IMR-90 (cell line): ENCODE data around the gene CALML4. TPM values are rescaled to one million over a fixed set of nuclear protein-coding genes. Genes with fewer than 3 reads are reported as not detected.

Source experiments
- ATAC-seq: fragments of 200-7000 bp; cut with Tn5 transposase; 2 replicates; pipeline ENCODE4 v1.9.1; 2020; ENCODE audit warnings: low read depth, mild to moderate bottlenecking, moderate library complexity
- BruUV-seq: library from RNA; stranded (reverse); fragments of 400-500 nt; replicated peaks from 2 replicates; lab custom pipeline; 2021; lab: Mats Ljungman, UMichigan
- CTCF ChIA-PET: fragments of 300-600 bp; formaldehyde crosslinking; extraction: SDS; loops from one replicate; lab custom pipeline; 2021; ENCODE audit warnings: antibody characterized with exemption; lab: Yijun Ruan, JAX
- POLR2A ChIA-PET: fragments of 300-600 bp; sonication (Branson Sonifier 250); formaldehyde crosslinking; loops from one replicate; lab custom pipeline; 2022; ENCODE audit warnings: antibody characterized with exemption; ENCODE audit not compliant: unreplicated experiment; lab: Charles Lee
- DNase-seq: peaks from one replicate; pipeline ENCODE4 v3.0.0; 2013
- H2AFZ ChIP-seq: replicated peaks from 2 replicates; pipeline ENCODE3; 2013; ENCODE audit warnings: low read length, mild to moderate bottlenecking; ENCODE audit not compliant: poor library complexity
- H2AK5ac ChIP-seq: 2 replicates; pipeline ENCODE4 v1.6.1; 2013; ENCODE audit warnings: low read depth, low read length, inconsistent platforms
- H2AK9ac ChIP-seq: replicated peaks from 2 replicates; pipeline ENCODE3; 2013; ENCODE audit warnings: mild to moderate bottlenecking, low read depth, low read length, moderate library complexity; ENCODE audit not compliant: poor library complexity
- H2BK120ac ChIP-seq: 2 replicates; pipeline ENCODE4 v1.6.1; 2013; ENCODE audit warnings: low read depth, low read length, inconsistent platforms
- H2BK15ac ChIP-seq: 3 replicates; pipeline ENCODE4 v1.6.1; 2013; ENCODE audit warnings: low read depth, low read length, inconsistent platforms
- H2BK20ac ChIP-seq: 2 replicates; pipeline ENCODE4 v1.6.1; 2013; ENCODE audit warnings: low read depth, mild to moderate bottlenecking, inconsistent platforms, low read length, moderate library complexity
- H2BK5ac ChIP-seq: 2 replicates; pipeline ENCODE4 v1.6.1; 2013; ENCODE audit warnings: mild to moderate bottlenecking, low read depth, low read length, inconsistent platforms; ENCODE audit not compliant: poor library complexity, severe bottlenecking
- H3K14ac ChIP-seq: replicated peaks from 2 replicates; pipeline ENCODE4 v1.6.1; 2013; ENCODE audit warnings: low read depth, low read length, inconsistent platforms
- H3K18ac ChIP-seq: 2 replicates; pipeline ENCODE4 v1.6.1; 2013; ENCODE audit warnings: low read depth, low read length, control low read depth
- H3K23ac ChIP-seq: 2 replicates; pipeline ENCODE4 v1.6.1; 2013; ENCODE audit warnings: low read depth, low read length, inconsistent platforms
- H3K27ac ChIP-seq: 2 replicates; pipeline ENCODE4 v1.5.1; 2013; ENCODE audit warnings: mild to moderate bottlenecking, control low read depth, low read length; ENCODE audit not compliant: insufficient read depth
- H3K27me3 ChIP-seq: 2 replicates; pipeline ENCODE4 v1.6.1; 2013; ENCODE audit warnings: low read length; ENCODE audit not compliant: control insufficient read depth, insufficient read depth
- H3K36me3 ChIP-seq: 2 replicates; pipeline ENCODE4 v1.6.1; 2013; ENCODE audit warnings: low read length, mixed read lengths; ENCODE audit not compliant: control insufficient read depth, insufficient read depth
- H3K4ac ChIP-seq: 2 replicates; pipeline ENCODE4 v1.6.1; 2013; ENCODE audit warnings: low read depth, low read length, inconsistent platforms
- H3K4me1 ChIP-seq: 2 replicates; pipeline ENCODE4 v1.6.1; 2013; ENCODE audit warnings: low read length, mixed read lengths; ENCODE audit not compliant: control insufficient read depth, insufficient read depth
- H3K4me2 ChIP-seq: 2 replicates; pipeline ENCODE4 v1.6.1; 2013; ENCODE audit warnings: low read depth, mild to moderate bottlenecking, control low read depth, low read length, moderate library complexity
- H3K4me3 ChIP-seq: 2 replicates; pipeline ENCODE4 v1.5.1; 2013; ENCODE audit warnings: low read depth, mild to moderate bottlenecking, control low read depth, low read length, moderate library complexity; ENCODE audit not compliant: insufficient read depth
- H3K56ac ChIP-seq: 2 replicates; pipeline ENCODE4 v1.6.1; 2013; ENCODE audit warnings: low read length, inconsistent platforms; ENCODE audit not compliant: insufficient read depth; ENCODE audit errors: extremely low read depth
- H3K79me1 ChIP-seq, 2 experiments: 2 replicates each; pipeline ENCODE4 v1.6.1; 2013; ENCODE audit warnings: low read length in 2 of 2, inconsistent platforms in 1 of 2, low read depth in 1 of 2
- H3K9ac ChIP-seq: 2 replicates; pipeline ENCODE4 v1.6.1; 2013; ENCODE audit warnings: low read depth, low read length, control low read depth
- H3K9me1 ChIP-seq: 2 replicates; pipeline ENCODE4 v1.6.1; 2013; ENCODE audit warnings: low read length, inconsistent platforms; ENCODE audit not compliant: insufficient read depth
- H3K9me3 ChIP-seq: 2 replicates; pipeline ENCODE4 v1.6.1; 2013; ENCODE audit warnings: low read length; ENCODE audit not compliant: control insufficient read depth, insufficient read depth
- H4K20me1 ChIP-seq: 2 replicates; pipeline ENCODE4 v1.6.1; 2013; ENCODE audit warnings: low read length, inconsistent platforms; ENCODE audit not compliant: insufficient read depth
- H4K5ac ChIP-seq: 2 replicates; pipeline ENCODE4 v1.6.1; 2013; ENCODE audit warnings: mild to moderate bottlenecking, low read depth, low read length, control low read depth
- H4K8ac ChIP-seq, 2 experiments: 2 replicates each; pipeline ENCODE4 v1.6.1; 2013; ENCODE audit warnings: low read depth in 2 of 2, low read length in 2 of 2, control low read depth in 1 of 2, inconsistent platforms in 1 of 2
- H4K91ac ChIP-seq: 2 replicates; pipeline ENCODE4 v1.6.1; 2013; ENCODE audit warnings: low read depth, low read length, inconsistent platforms; ENCODE audit not compliant: insufficient read depth
- BHLHE40 ChIP-seq: fragments of 150-350 bp; IDR thresholded peaks from 2 replicates; pipeline ENCODE4 v1.6.1; 2016; ENCODE audit warnings: mild to moderate bottlenecking, low read depth, low read length
- CEBPB ChIP-seq: IDR thresholded peaks from 2 replicates; pipeline ENCODE4 v1.6.1; 2012; ENCODE audit warnings: low read depth, low read length, improper control_type of control experiment
- CHD1 ChIP-seq: IDR thresholded peaks from 2 replicates; pipeline ENCODE4 v1.6.1; 2012; ENCODE audit warnings: low read depth, low read length, improper control_type of control experiment
- ELK1 ChIP-seq: fragments of 150-350 bp; IDR thresholded peaks from 2 replicates; pipeline ENCODE4 v1.6.1; 2016; ENCODE audit warnings: low read depth, mild to moderate bottlenecking, low read length, moderate library complexity, borderline replicate concordance
- FOS ChIP-seq: fragments of 150-350 bp; IDR thresholded peaks from 2 replicates; pipeline ENCODE4 v1.6.1; 2016; ENCODE audit warnings: low read depth, low read length
- MAFK ChIP-seq: IDR thresholded peaks from 2 replicates; pipeline ENCODE4 v1.6.1; 2012; ENCODE audit warnings: low read depth, low read length, improper control_type of control experiment
- MAZ ChIP-seq: IDR thresholded peaks from 2 replicates; pipeline ENCODE4 v1.6.1; 2012; ENCODE audit warnings: low read depth, mild to moderate bottlenecking, low read length, improper control_type of control experiment, moderate library complexity, borderline replicate concordance
- MXI1 ChIP-seq: IDR thresholded peaks from 2 replicates; pipeline ENCODE4 v1.6.1; 2012; ENCODE audit warnings: low read depth, mild to moderate bottlenecking, low read length, moderate library complexity, borderline replicate concordance
- NFE2L2 ChIP-seq: fragments of 150-350 bp; IDR thresholded peaks from 2 replicates; pipeline ENCODE4 v1.6.1; 2016; ENCODE audit warnings: low read depth, mild to moderate bottlenecking, low read length
- POLR2A ChIP-seq: IDR thresholded peaks from 2 replicates; pipeline ENCODE4 v1.6.1; 2012; ENCODE audit warnings: mild to moderate bottlenecking, low read depth, low read length
- RAD21 ChIP-seq: IDR thresholded peaks from 2 replicates; pipeline ENCODE4 v1.6.1; 2012; ENCODE audit warnings: low read length, improper control_type of control experiment
- RCOR1 ChIP-seq: IDR thresholded peaks from 2 replicates; pipeline ENCODE4 v1.6.1; 2012; ENCODE audit warnings: mild to moderate bottlenecking, low read length, improper control_type of control experiment; ENCODE audit not compliant: insufficient replicate concordance
- RFX5 ChIP-seq: IDR thresholded peaks from 2 replicates; pipeline ENCODE4 v1.8.0; 2012; ENCODE audit warnings: low read depth, mild to moderate bottlenecking, low read length, moderate library complexity
- SMC3 ChIP-seq: fragments of 150-350 bp; IDR thresholded peaks from 2 replicates; pipeline ENCODE4 v1.6.1; 2016; ENCODE audit warnings: low read depth, mild to moderate bottlenecking, antibody characterized with exemption, low read length, moderate library complexity
- WGBS, 2 experiments: methylation state at CpG; one replicate each; pipeline versions ENCODE4 v1.1.5 to v1.1.7; 2013; ENCODE audit warnings: missing lambda C conversion rate in 2 of 2; ENCODE audit not compliant: insufficient read length in 1 of 2; ENCODE audit errors: extremely low coverage in 2 of 2; 5-methylcytosine and 5-hydroxymethylcytosine counted together
- dilution Hi-C: fragments of 300-500 bp; cut with HindIII; formaldehyde crosslinking; loops from one replicate; pipeline ENCODE4 v1.14.3; 2018; ENCODE audit warnings: low sequenced_read_pairs; ENCODE audit not compliant: unreplicated experiment
- in situ Hi-C: fragments of 300-500 bp; cut with MboI; formaldehyde crosslinking; loops from 3 replicates; pipeline ENCODE4 v1.14.3; 2019; ENCODE audit warnings: low sequenced_read_pairs, inconsistent platforms, mixed read lengths
- intact Hi-C: fragments of 100-400 bp; cut with micrococcal nuclease; formaldehyde crosslinking; loops from 2 replicates; pipeline ENCODE4 v1.10.0; 2022
- polyA plus RNA-seq, 3 experiments: library from polyadenylated mRNA; depleted of rRNA; stranded (reverse); fragments of >200 nt; gene quantifications; 2 replicates each; pipeline ENCODE4 v1.2.3, GENCODE V29; 2012; ENCODE audit warnings: low replicate concordance in 1 of 3
- total RNA-seq: library from RNA; depleted of rRNA; stranded (reverse); fragments of >200 nt; gene quantifications from 2 replicates; pipeline ENCODE4 v1.2.3, GENCODE V29; 2012
- TF ChIP-seq, protein P1 (sequence below): fragments of 150-350 bp; IDR thresholded peaks from 2 replicates; pipeline ENCODE4 v1.6.1; 2017; ENCODE audit warnings: mild to moderate bottlenecking, antibody characterized with exemption, low read length, low read depth
- TF ChIP-seq, protein P2 (sequence below): conservative IDR thresholded peaks from 2 replicates; pipeline ENCODE4 v1.5.1; 2012; ENCODE audit warnings: mild to moderate bottlenecking, low read depth, low read length, improper control_type of control experiment

Gene CALML4
- total and polyA plus RNA-seq, 2 of the 4 experiments (the other 2 are of a cell fraction): 0.36 to 1.3 TPM

- Histone ChIP-seq H4K91ac (no peak overlapping the region), H2BK5ac (no peak overlapping the region), H3K9me3 (no peaks in the 10 kb centered on the region), H3K4me3 (no peak overlapping the region), H4K8ac (no peak overlapping the region), H3K27ac (no peak overlapping the region), H2AK9ac (no peak overlapping the region), H3K9me1 (no peaks in the 10 kb centered on the region; the same call in 1 of the 2 replicates), H3K4me2 (no peak overlapping the region), H4K20me1 (peaks cover 7% of the 10 kb centered on the region; the same call in 1 of the 2 replicates), H3K56ac (no peak overlapping the region), H3K4ac (no peak overlapping the region), H3K14ac (no peak overlapping the region), H2BK120ac (no peak overlapping the region), H3K27me3 (no peaks in the 10 kb centered on the region), H2AFZ (no peak overlapping the region), H3K18ac (no peak overlapping the region), H3K36me3 (peaks cover 6% of the 10 kb centered on the region), H2AK5ac (no peak overlapping the region), H2BK15ac (no peak overlapping the region), H3K23ac (no peak overlapping the region), H2BK20ac (no peak overlapping the region), H3K4me1 (peaks cover 2% of the 10 kb centered on the region; the same call in 1 of the 2 replicates), H4K5ac (no peak overlapping the region), H3K79me1 (peaks cover 3 to 35% of the 10 kb centered on the region in 2 experiments), H3K9ac (no peak overlapping the region)
- WGBS, 2 experiments: no CpG with 5 or more reads among the region's 1 CpG
- TF ChIP-seq CEBPB: no peak
- no peak for TF ChIP-seq RFX5
- TF ChIP-seq RAD21: no peak
- TF ChIP-seq, protein P1, sequence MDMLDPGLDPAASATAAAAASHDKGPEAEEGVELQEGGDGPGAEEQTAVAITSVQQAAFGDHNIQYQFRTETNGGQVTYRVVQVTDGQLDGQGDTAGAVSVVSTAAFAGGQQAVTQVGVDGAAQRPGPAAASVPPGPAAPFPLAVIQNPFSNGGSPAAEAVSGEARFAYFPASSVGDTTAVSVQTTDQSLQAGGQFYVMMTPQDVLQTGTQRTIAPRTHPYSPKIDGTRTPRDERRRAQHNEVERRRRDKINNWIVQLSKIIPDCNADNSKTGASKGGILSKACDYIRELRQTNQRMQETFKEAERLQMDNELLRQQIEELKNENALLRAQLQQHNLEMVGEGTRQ: no peak
- TF ChIP-seq MXI1: no peak
- TF ChIP-seq ELK1: no peak
- TF ChIP-seq SMC3: no peak
- no peak for TF ChIP-seq RCOR1
- TF ChIP-seq POLR2A: no peak
- TF ChIP-seq FOS: no peak
- no peak for TF ChIP-seq MAFK
- TF ChIP-seq MAZ: no peak
- TF ChIP-seq, protein P2, sequence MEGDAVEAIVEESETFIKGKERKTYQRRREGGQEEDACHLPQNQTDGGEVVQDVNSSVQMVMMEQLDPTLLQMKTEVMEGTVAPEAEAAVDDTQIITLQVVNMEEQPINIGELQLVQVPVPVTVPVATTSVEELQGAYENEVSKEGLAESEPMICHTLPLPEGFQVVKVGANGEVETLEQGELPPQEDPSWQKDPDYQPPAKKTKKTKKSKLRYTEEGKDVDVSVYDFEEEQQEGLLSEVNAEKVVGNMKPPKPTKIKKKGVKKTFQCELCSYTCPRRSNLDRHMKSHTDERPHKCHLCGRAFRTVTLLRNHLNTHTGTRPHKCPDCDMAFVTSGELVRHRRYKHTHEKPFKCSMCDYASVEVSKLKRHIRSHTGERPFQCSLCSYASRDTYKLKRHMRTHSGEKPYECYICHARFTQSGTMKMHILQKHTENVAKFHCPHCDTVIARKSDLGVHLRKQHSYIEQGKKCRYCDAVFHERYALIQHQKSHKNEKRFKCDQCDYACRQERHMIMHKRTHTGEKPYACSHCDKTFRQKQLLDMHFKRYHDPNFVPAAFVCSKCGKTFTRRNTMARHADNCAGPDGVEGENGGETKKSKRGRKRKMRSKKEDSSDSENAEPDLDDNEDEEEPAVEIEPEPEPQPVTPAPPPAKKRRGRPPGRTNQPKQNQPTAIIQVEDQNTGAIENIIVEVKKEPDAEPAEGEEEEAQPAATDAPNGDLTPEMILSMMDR: no peak
- no peak for TF ChIP-seq BHLHE40
- TF ChIP-seq NFE2L2: no peak
- TF ChIP-seq CHD1: no peak
- CTCF ChIA-PET: interaction anchor here (0.7 kb wide), 1 partner anchor 10 kb away, joined by 3 read pairs; no protein-coding TSS in a partner anchor
- DNase-seq (no peak), ATAC-seq (no peak)
- POLR2A ChIA-PET: no interaction called here
- dilution Hi-C loops (no loop called here), intact Hi-C loops (no loop called here), in situ Hi-C loops (no loop called here)
- BruUV-seq: no TSS peak
Measured at GRCh38 chr15:68143785-68144184, 61.3 kb downstream of the CALML4 start.
